Activated T-helper 17 cell treated with anti-CD3 and anti-CD28 coated beads, Interleukin-2, amount 50 U/mL, for 72 hours (primary cell): ENCODE results near the gene SNTG2. TPM values are rescaled to one million over a fixed set of nuclear protein-coding genes. Genes with fewer than 3 reads are reported as not detected.

Source experiments
- ATAC-seq: fragments of 150-1000 bp; cut with Tn5 transposase; replicated peaks from 2 replicates; pipeline ENCODE4 v1.10.0; 2021; ENCODE audit warnings: mild to moderate bottlenecking, moderate library complexity
- H3K27ac Mint-ChIP-seq: one replicate; pipeline ENCODE4 v1.8.0; 2022; ENCODE audit warnings: mixed read lengths
- H3K27me3 Mint-ChIP-seq: one replicate; pipeline ENCODE4 v1.8.0; 2022; ENCODE audit warnings: mixed read lengths
- H3K36me3 Mint-ChIP-seq: one replicate; pipeline ENCODE4 v1.8.0; 2022; ENCODE audit warnings: low read depth, mild to moderate bottlenecking, mixed read lengths
- H3K4me1 Mint-ChIP-seq: one replicate; pipeline ENCODE4 v1.8.0; 2022; ENCODE audit warnings: mixed read lengths
- H3K4me3 Mint-ChIP-seq: one replicate; pipeline ENCODE4 v1.8.0; 2022; ENCODE audit warnings: mild to moderate bottlenecking, mixed read lengths
- H3K9me3 Mint-ChIP-seq: one replicate; pipeline ENCODE4 v1.8.0; 2022; ENCODE audit warnings: mixed read lengths
- total RNA-seq, 2 donors: library from RNA; stranded (reverse); gene quantifications; one replicate each; pipeline ENCODE4 v1.2.3, GENCODE V29; 2022

The SNTG2 gene
- total RNA-seq, 2 donors from 2014 or later: 0.17 to 0.50 TPM

- ATAC-seq: no peak
- Mint-ChIP-seq H3K27me3 (no peaks in the 10 kb centered on the region), H3K9me3 (no peaks in the 10 kb centered on the region), H3K36me3 (no peaks in the 10 kb centered on the region), H3K4me1 (no peaks in the 10 kb centered on the region), H3K27ac (no peak overlapping the region), H3K4me3 (no peak overlapping the region)
These were observed 12.3 kb upstream of the SNTG2 start for GRCh38 chr2:938181-939005.

- H3K4me1 Mint-ChIP-seq: no peaks in the 10 kb centered on the region
- ATAC-seq: no peak
- H3K4me3 Mint-ChIP-seq: no peak overlapping the region
- no peaks in the 10 kb centered on the region for H3K9me3 Mint-ChIP-seq
- H3K27ac Mint-ChIP-seq: no peak overlapping the region
- no peaks in the 10 kb centered on the region for H3K36me3 Mint-ChIP-seq
- no peaks in the 10 kb centered on the region for H3K27me3 Mint-ChIP-seq
These were observed 10.6 kb upstream of the SNTG2 start for GRCh38 chr2:939936-940601.

- H3K4me3 Mint-ChIP-seq: no peak overlapping the region
- no peak overlapping the region for H3K27ac Mint-ChIP-seq
- H3K4me1 Mint-ChIP-seq: peaks cover 12% of the 10 kb centered on the region
- no peaks in the 10 kb centered on the region for H3K27me3 Mint-ChIP-seq
- ATAC-seq: no peak
- no peaks in the 10 kb centered on the region for H3K36me3 Mint-ChIP-seq
- H3K9me3 Mint-ChIP-seq: no peaks in the 10 kb centered on the region
These were observed 8.8 kb upstream of the SNTG2 start for GRCh38 chr2:941871-942270.

- Mint-ChIP-seq H3K27me3 (peaks cover 3% of the 10 kb centered on the region), H3K4me3 (no peak overlapping the region), H3K9me3 (no peaks in the 10 kb centered on the region), H3K36me3 (no peaks in the 10 kb centered on the region), H3K27ac (no peak overlapping the region), H3K4me1 (peaks cover 12% of the 10 kb centered on the region)
- ATAC-seq: no peak
These were observed 7.7 kb upstream of the SNTG2 start for GRCh38 chr2:942775-943460.

GRCh38 chr2:943461-943797 lies 7.2 kb upstream of the SNTG2 start:
- H3K4me1 Mint-ChIP-seq: peaks cover 12% of the 10 kb centered on the region
- no peak overlapping the region for H3K27ac Mint-ChIP-seq
- H3K36me3 Mint-ChIP-seq: no peaks in the 10 kb centered on the region
- H3K9me3 Mint-ChIP-seq: no peaks in the 10 kb centered on the region
- peaks cover 3% of the 10 kb centered on the region for H3K27me3 Mint-ChIP-seq
- no peak overlapping the region for H3K4me3 Mint-ChIP-seq
- no peak for ATAC-seq

- Mint-ChIP-seq H3K27ac (no peak overlapping the region), H3K36me3 (no peaks in the 10 kb centered on the region), H3K9me3 (no peaks in the 10 kb centered on the region), H3K27me3 (peaks cover 3% of the 10 kb centered on the region), H3K4me1 (peaks cover 12% of the 10 kb centered on the region), H3K4me3 (no peak overlapping the region)
- ATAC-seq: no peak
These were observed 6.8 kb upstream of the SNTG2 start for GRCh38 chr2:943821-944220.

GRCh38 chr2:944693-945092 lies 6.0 kb upstream of the SNTG2 start:
- H3K4me1 Mint-ChIP-seq: peaks cover 18% of the 10 kb centered on the region
- H3K27me3 Mint-ChIP-seq: peaks cover 9% of the 10 kb centered on the region
- H3K27ac Mint-ChIP-seq: no peak overlapping the region
- no peak overlapping the region for H3K4me3 Mint-ChIP-seq
- ATAC-seq: no peak
- no peaks in the 10 kb centered on the region for H3K36me3 Mint-ChIP-seq
- H3K9me3 Mint-ChIP-seq: no peaks in the 10 kb centered on the region

- Mint-ChIP-seq H3K27me3 (peaks cover 10% of the 10 kb centered on the region), H3K9me3 (no peaks in the 10 kb centered on the region), H3K4me3 (peak overlapping the region; percentile 70), H3K4me1 (peaks cover 18% of the 10 kb centered on the region), H3K36me3 (no peaks in the 10 kb centered on the region), H3K27ac (no peak overlapping the region)
- ATAC-seq: no peak
These were observed 5.5 kb upstream of the SNTG2 start for GRCh38 chr2:945104-945503.

GRCh38 chr2:946073-946948 lies 4.3 kb upstream of the SNTG2 start:
- H3K4me3 Mint-ChIP-seq: peak overlapping the region; percentile 70
- H3K4me1 Mint-ChIP-seq: peaks cover 18% of the 10 kb centered on the region
- peaks cover under 1% of the 10 kb centered on the region for H3K36me3 Mint-ChIP-seq
- ATAC-seq: peak; percentile 73
- no peak overlapping the region for H3K27ac Mint-ChIP-seq
- no peaks in the 10 kb centered on the region for H3K9me3 Mint-ChIP-seq
- peaks cover 10% of the 10 kb centered on the region for H3K27me3 Mint-ChIP-seq

GRCh38 chr2:949384-950079 lies 1.1 kb upstream of the SNTG2 start:
- no peak for ATAC-seq
- Mint-ChIP-seq H3K4me3 (peak overlapping the region; percentile 71), H3K9me3 (no peaks in the 10 kb centered on the region), H3K4me1 (peaks cover 18% of the 10 kb centered on the region), H3K27me3 (peaks cover 18% of the 10 kb centered on the region), H3K36me3 (peaks cover 5% of the 10 kb centered on the region), H3K27ac (no peak overlapping the region)

GRCh38 chr2:951224-952006 lies 766 bp downstream of the SNTG2 start:
- ATAC-seq: no peak
- H3K36me3 Mint-ChIP-seq: peaks cover 5% of the 10 kb centered on the region
- H3K4me3 Mint-ChIP-seq: peak overlapping the region; percentile 72
- no peaks in the 10 kb centered on the region for H3K9me3 Mint-ChIP-seq
- H3K27ac Mint-ChIP-seq: no peak overlapping the region
- peaks cover 18% of the 10 kb centered on the region for H3K27me3 Mint-ChIP-seq
- peaks cover 9% of the 10 kb centered on the region for H3K4me1 Mint-ChIP-seq

- H3K4me1 Mint-ChIP-seq: peaks cover 6% of the 10 kb centered on the region
- no peak for ATAC-seq
- H3K27me3 Mint-ChIP-seq: peaks cover 18% of the 10 kb centered on the region
- peaks cover 5% of the 10 kb centered on the region for H3K36me3 Mint-ChIP-seq
- no peak overlapping the region for H3K4me3 Mint-ChIP-seq
- no peaks in the 10 kb centered on the region for H3K9me3 Mint-ChIP-seq
- no peak overlapping the region for H3K27ac Mint-ChIP-seq
These were observed 2.8 kb downstream of the SNTG2 start for GRCh38 chr2:953408-953807.

- H3K27me3 Mint-ChIP-seq: peaks cover 17% of the 10 kb centered on the region
- H3K4me3 Mint-ChIP-seq: no peak overlapping the region
- ATAC-seq: no peak
- peaks cover 5% of the 10 kb centered on the region for H3K36me3 Mint-ChIP-seq
- H3K9me3 Mint-ChIP-seq: no peaks in the 10 kb centered on the region
- peaks cover 5% of the 10 kb centered on the region for H3K4me1 Mint-ChIP-seq
- H3K27ac Mint-ChIP-seq: no peak overlapping the region
These were observed 3.5 kb downstream of the SNTG2 start for GRCh38 chr2:953975-954686.
